ENCODE results near the gene SNX30.
"Not testable (repeated sequence)": the region's sequence is repeated elsewhere in the genome, so short reads cannot be mapped to it uniquely, and the experiment has no call there.

The SNX30 gene, protein sequence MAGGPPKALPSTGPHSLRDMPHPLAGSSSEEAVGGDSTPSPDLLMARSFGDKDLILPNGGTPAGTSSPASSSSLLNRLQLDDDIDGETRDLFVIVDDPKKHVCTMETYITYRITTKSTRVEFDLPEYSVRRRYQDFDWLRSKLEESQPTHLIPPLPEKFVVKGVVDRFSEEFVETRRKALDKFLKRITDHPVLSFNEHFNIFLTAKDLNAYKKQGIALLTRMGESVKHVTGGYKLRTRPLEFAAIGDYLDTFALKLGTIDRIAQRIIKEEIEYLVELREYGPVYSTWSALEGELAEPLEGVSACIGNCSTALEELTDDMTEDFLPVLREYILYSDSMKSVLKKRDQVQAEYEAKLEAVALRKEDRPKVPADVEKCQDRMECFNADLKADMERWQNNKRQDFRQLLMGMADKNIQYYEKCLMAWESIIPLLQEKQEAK

DNA sequence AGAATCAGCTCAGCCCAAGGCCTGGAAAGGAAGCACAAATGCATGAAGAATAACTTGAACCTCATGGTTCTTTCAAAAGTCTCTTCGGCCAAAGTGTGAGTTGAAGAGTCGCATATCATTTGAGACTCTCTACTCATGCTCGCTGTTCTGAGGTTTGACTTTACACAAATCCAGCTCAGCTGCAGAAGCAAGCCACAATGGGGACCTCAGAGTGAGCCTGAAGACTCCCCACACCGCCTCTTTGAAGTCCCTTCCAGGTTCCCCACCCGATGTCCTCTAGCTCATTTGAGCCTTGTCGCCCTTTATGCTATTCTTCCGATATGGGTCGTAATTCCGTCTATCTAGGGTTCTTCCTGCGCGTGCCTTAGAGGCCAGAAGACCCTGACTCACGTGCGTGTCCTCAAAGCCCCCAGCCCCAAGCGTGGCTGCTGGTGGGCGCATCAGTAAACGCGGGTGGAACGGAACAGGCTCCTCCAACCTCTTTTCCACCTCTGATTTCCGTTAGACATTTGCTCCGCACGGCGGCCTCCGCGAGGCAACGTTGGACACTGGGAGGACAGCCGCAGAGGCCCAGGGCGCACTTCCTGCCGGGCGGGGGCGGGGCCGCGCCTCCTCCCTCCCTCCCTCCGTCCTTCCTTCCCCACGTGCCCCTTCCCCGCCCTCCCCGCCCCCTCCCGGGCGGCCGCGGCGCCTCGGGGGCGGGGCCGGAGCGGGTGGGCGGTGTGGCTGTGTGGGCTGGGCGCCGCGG, at the start of gene SNX30:
Gene SNX30, plus strand, starts transcription at position 745 of the 748 bp plus-strand sequence. CDS start 242 bp downstream, outside the sequence.
- DNase-seq = peak; percentile 93

DNA sequence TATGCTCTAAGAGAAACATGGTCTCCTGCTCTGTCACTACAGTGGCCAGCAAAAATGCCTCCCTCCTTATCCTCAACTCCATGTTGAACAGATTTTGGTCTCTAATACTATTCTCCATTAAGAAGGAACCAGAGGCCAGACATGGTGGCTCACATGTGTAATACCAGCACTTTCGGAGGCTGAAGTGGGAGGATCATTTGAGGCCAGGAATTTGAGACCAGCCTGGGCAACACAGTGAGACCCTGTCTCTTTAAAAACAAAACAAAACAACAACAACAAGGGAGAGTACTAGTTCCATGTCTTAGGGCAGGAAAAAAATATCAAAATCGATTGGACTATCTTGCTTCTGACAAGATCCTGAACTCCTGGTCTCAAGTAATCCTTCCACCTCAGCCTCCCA, 47.3 kb upstream of the SNX30 start:
- no peak for DNase-seq

DNA sequence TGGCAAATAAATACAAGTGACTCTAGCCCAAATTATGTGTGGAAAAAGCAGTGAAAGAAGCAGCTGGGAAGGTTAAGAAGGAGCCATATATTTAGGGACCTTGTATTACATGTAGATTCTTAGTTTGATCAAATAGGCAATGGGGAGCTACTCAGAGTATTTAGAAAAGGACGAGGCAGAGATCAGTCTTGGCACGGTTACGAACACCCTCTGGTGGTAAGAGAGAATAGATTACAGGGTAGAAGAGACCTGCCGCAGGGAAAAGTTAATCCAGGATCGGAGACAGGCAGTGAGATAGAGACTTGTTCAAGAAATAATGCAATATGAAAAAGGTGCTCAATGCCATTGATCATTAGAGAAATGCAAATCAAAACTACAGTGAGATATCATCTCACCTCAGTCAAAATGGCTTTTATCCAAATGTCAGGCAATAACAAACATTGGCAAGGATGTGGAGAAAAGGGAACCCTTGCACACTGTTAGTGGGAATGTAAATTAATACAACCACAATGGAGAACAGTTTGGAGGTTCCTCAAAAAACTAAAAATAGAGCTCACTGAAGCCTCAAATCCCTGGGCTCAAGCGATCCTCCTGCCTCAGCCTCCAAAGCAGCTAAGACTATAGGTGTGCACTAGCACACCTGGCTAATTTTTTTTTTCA, 44.7 kb upstream of the SNX30 start:
- DNase-seq = peak; percentile 4

- peak; percentile 36 for DNase-seq
These were observed 39.4 kb upstream of the SNX30 start for GRCh38 chr9:112711050-112711689.

DNA sequence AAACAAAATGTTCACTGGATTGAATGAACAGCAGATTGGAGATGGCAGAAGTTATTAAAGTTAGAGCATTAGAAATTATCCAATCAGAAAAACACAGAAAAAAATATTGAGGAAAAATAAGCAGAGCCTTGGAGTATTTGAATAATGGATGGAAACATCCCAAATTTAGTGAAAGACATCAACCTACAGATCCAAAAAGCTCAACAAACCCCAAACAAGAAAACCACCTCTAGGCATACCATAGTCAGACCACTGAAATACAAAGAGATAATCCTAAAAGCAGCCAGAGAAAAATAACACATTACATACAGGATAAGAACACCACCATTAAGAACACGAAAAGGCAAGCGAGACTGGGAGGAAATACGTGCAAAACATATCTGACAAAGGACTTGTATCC, 37.9 kb upstream of the SNX30 start:
- DNase-seq = no peak

- peak; percentile 98 for DNase-seq
These were observed 32.8 kb upstream of the SNX30 start, which contains the start of gene INIP for GRCh38 chr9:112717661-112718331. INIP (minus strand) TSS chr9:112718117; CDS start chr9:112716485, 1,632 bp downstream.

- no peak for DNase-seq
These were observed 31.3 kb upstream of the SNX30 start for GRCh38 chr9:112719241-112719691.

DNA sequence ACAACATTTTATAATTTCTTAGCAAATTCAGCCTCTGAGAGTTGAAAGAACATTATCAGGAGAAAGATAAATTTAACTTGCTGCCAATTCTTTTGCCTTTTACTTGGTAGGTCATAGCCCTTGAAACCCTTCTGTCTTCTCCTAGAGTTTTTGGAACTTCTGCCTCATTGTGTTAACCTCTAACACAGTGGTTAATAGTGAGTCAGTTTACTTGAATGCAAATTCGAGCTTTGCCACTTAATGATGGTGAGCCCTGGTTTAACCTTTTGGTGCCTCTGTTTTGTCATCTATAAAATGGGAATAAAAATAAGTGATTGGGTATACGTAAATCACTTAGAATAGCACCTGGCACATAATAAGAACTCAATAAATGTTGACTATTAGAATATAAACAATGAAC, 30.9 kb upstream of the SNX30 start:
- DNase-seq = no peak

GRCh38 chr9:112720113-112720780, 30.3 kb upstream of the SNX30 start:
- no peak for DNase-seq

GRCh38 chr9:112722749-112723148, 27.8 kb upstream of the SNX30 start:
- not testable (repeated sequence) for DNase-seq

GRCh38 chr9:112725961-112726360, 24.6 kb upstream of the SNX30 start:
- DNase-seq = no peak

DNA sequence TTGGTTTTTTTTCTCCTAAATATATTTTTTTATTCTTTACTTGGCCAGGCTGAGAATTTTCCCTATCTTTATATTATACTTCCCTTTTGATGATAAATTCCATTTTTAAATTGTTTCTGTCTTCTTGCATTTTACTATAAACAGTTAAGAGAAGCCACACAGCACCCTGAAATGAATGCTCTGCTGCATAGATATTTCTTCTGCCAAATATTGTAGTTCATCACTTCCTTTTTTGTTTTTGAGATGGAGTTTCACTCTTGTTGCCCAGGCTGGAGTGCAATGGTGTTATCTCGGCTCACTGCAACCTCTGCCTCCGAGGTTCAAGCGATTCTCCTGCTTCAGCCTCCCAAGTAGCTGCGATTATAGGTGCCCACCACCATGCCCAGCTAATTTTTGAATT, 24.1 kb upstream of the SNX30 start:
- DNase-seq = no peak

- DNase-seq = no peak
These were observed 22.2 kb upstream of the SNX30 start for GRCh38 chr9:112728401-112728800.

- no peak for DNase-seq
These were observed 18.6 kb upstream of the SNX30 start for GRCh38 chr9:112731971-112732370.

DNA sequence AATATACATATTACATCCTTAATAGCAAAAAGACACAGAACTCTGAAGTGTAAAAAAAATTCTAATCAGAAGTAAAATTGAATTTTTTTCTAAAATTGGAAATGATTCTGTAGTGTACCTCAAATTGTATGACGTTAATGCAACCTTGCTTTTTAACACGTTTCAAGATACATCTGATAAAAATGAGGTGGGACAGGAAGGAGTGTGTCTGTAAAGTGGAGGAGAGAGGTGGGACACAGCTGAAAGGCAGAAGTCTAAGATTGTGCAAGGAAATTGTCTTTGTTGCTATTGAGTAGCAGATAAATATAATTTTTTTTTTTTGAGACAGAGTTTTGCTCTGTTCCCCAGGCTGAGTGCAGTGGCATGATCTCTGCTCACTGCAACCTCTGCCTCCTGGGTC, 15.7 kb upstream of the SNX30 start:
- DNase-seq = no peak

GRCh38 chr9:112743216-112743836, 7.2 kb upstream of the SNX30 start:
- no peak for DNase-seq

GRCh38 chr9:112744177-112744576, 6.4 kb upstream of the SNX30 start:
- no peak for DNase-seq

DNA sequence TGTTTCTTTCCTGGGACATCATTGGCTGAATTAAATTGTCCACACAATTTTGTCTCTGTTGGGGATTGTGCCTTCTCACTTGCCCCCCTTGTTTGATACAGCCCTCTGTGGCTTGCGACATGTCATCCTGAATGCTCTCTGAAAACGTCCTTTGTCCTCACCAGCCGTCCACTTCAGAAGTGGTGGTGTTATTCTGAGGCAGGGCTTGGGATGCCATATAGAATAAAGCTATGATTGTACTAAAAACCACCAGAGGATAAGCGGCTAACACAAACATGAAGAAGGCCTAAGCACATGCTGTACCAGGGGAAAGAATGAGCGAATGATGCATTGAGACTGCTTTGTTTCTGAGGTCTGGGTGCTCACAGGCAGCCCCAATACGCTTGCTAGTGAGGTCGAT, 3.5 kb upstream of the SNX30 start:
- no peak for DNase-seq

- no peak for DNase-seq
These were observed 150 bp downstream of the SNX30 start for GRCh38 chr9:112750764-112751055.

- peak; percentile 68 for DNase-seq
These were observed 666 bp downstream of the SNX30 start for GRCh38 chr9:112751056-112751795.
